Endothelial cell of umbilical vein (primary cell): ENCODE data around the gene UBN2. TPM values are rescaled to one million over a fixed set of nuclear protein-coding genes. Genes with fewer than 3 reads are reported as not detected.

ENCODE experiments used
- BruUV-seq: library from RNA; stranded (reverse); fragments of 400-500 nt; replicated peaks from 2 replicates; lab custom pipeline; 2021; lab: Mats Ljungman, UMichigan
- CTCF ChIA-PET: fragments of 300-600, 350-600 bp; sonication (Branson Sonifier 250); formaldehyde crosslinking; loops from one replicate; lab custom pipeline; 2021; ENCODE audit warnings: antibody characterized with exemption, inconsistent platforms; lab: Charles Lee
- POLR2A ChIA-PET: fragments of 300-600, 350-600 bp; sonication (Branson Sonifier 250); formaldehyde crosslinking; loops from one replicate; lab custom pipeline; 2021; ENCODE audit warnings: antibody characterized with exemption, inconsistent platforms; lab: Charles Lee
- DNase-seq: peaks from one replicate; pipeline ENCODE4 v3.0.0-alpha.2; 2011; ENCODE audit warnings: low read depth, low spot score
- FAIRE-seq: peaks from 2 replicates; lab custom pipeline; 2011; peaks lifted over from hg19 to GRCh38; lab: Jason Lieb, UNC
- H2AFZ ChIP-seq: 2 replicates; pipeline ENCODE4 v1.6.0; 2012; ENCODE audit warnings: low read depth, low read length, control low read depth, inconsistent platforms
- H3K27ac ChIP-seq: 2 replicates; pipeline ENCODE4 v1.5.1; 2011; ENCODE audit warnings: low read depth, mild to moderate bottlenecking, control low read depth, low read length, moderate library complexity; ENCODE audit not compliant: insufficient read depth
- H3K27me3 ChIP-seq, 2 experiments: 2 replicates each; pipeline versions ENCODE4 v1.6.0 to v1.6.1; 2011; ENCODE audit warnings: low read length in 2 of 2, mixed read lengths in 1 of 2; ENCODE audit not compliant: control insufficient read depth in 2 of 2, insufficient read depth in 2 of 2
- H3K36me3 ChIP-seq, 2 experiments: 2 replicates in 1 of 2; 3 replicates in 1 of 2; pipeline ENCODE4 v1.5.1; 2011; ENCODE audit warnings: low read length in 2 of 2, mild to moderate bottlenecking in 1 of 2, moderate library complexity in 1 of 2; ENCODE audit not compliant: control insufficient read depth in 2 of 2, insufficient read depth in 2 of 2; ENCODE audit errors: extremely low read depth in 1 of 2
- H3K4me1 ChIP-seq: 3 replicates; pipeline ENCODE4 v1.5.1; 2011; ENCODE audit warnings: mild to moderate bottlenecking, low read length; ENCODE audit not compliant: control insufficient read depth, insufficient read depth; ENCODE audit errors: extremely low read depth
- H3K4me2 ChIP-seq: 2 replicates; pipeline ENCODE4 v1.6.1; 2011; ENCODE audit warnings: low read length, control low read depth, mixed read lengths; ENCODE audit not compliant: insufficient read depth
- H3K4me3 ChIP-seq, 3 experiments: fragments of 200-600 bp in 1 of 3; sonication (generic), shearing (Covaris generic) in 1 of 3; replicated peaks in 1 of 3; 2 replicates each; pipeline ENCODE4 v1.5.1; 2011 to 2016; ENCODE audit warnings: control low read depth in 3 of 3, low read length in 3 of 3, mild to moderate bottlenecking in 2 of 3, inconsistent platforms in 1 of 3, low read depth in 1 of 3, moderate library complexity in 1 of 3; ENCODE audit not compliant: insufficient read depth in 1 of 3
- H3K79me2 ChIP-seq: 2 replicates; pipeline ENCODE4 v1.6.0; 2012; ENCODE audit warnings: low read length, inconsistent platforms; ENCODE audit not compliant: control insufficient read depth, insufficient read depth
- H3K9ac ChIP-seq: replicated peaks from 2 replicates; pipeline ENCODE3; 2011; ENCODE audit warnings: low read length, control low read depth; ENCODE audit not compliant: insufficient read depth; ENCODE audit errors: extremely low read depth
- H3K9me1 ChIP-seq: replicated peaks from 3 replicates; pipeline ENCODE4 v1.6.0; 2011; ENCODE audit warnings: mild to moderate bottlenecking, low read length; ENCODE audit not compliant: control insufficient read depth, insufficient read depth; ENCODE audit errors: extremely low read depth
- H3K9me3 ChIP-seq: replicated peaks from 2 replicates; pipeline ENCODE4 v1.5.1; 2012; ENCODE audit warnings: low read length, inconsistent platforms; ENCODE audit not compliant: control insufficient read depth, insufficient read depth
- H4K20me1 ChIP-seq: replicated peaks from 2 replicates; pipeline ENCODE3; 2011; ENCODE audit warnings: mild to moderate bottlenecking, low read length; ENCODE audit not compliant: control insufficient read depth, insufficient read depth; ENCODE audit errors: extremely low read depth
- CTCF ChIP-seq, 2 donors: IDR thresholded peaks; 1 replicate in 1 of 2; 2 replicates in 1 of 2; pipeline ENCODE4 v1.5.1; 2011; ENCODE audit warnings: low read length in 2 of 2, mild to moderate bottlenecking in 2 of 2, moderate library complexity in 2 of 2, control low read depth in 1 of 2, inconsistent platforms in 1 of 2, low read depth in 1 of 2; ENCODE audit not compliant: insufficient read depth in 1 of 2; ENCODE audit errors: extremely low read depth in 1 of 2
- EZH2 ChIP-seq: IDR thresholded peaks from 2 replicates; pipeline ENCODE4 v1.6.1; 2012; ENCODE audit warnings: borderline replicate concordance, low read depth, mild to moderate bottlenecking, moderate library complexity, low read length, inconsistent platforms; ENCODE audit not compliant: severe bottlenecking
- FOS ChIP-seq: IDR thresholded peaks from 2 replicates; pipeline ENCODE4 v1.6.1; 2011; ENCODE audit warnings: mild to moderate bottlenecking, low read length, moderate library complexity, borderline replicate concordance; ENCODE audit not compliant: insufficient read depth
- GATA2 ChIP-seq: IDR thresholded peaks from 2 replicates; pipeline ENCODE4 v1.7.0; 2011; ENCODE audit warnings: low read depth, mild to moderate bottlenecking, moderate library complexity, mixed read lengths, low read length; ENCODE audit not compliant: insufficient read length, insufficient read depth
- JUN ChIP-seq: IDR thresholded peaks from 2 replicates; pipeline ENCODE4 v1.6.1; 2011; ENCODE audit warnings: borderline replicate concordance, low read depth; ENCODE audit not compliant: insufficient read length, insufficient read depth
- MAX ChIP-seq: IDR thresholded peaks from 2 replicates; pipeline ENCODE4 v1.6.1; 2011; ENCODE audit not compliant: insufficient read depth, insufficient read length
- MYC ChIP-seq: IDR thresholded peaks from one replicate; pipeline ENCODE4 v1.6.1; 2011; ENCODE audit warnings: mild to moderate bottlenecking, low read depth, low read length
- POLR2A ChIP-seq: IDR thresholded peaks from 2 replicates; pipeline ENCODE4 v1.6.1; 2012; ENCODE audit warnings: low read depth, mild to moderate bottlenecking, control low read depth, low read length
- POLR2AphosphoS5 ChIP-seq: IDR thresholded peaks from 2 replicates; pipeline ENCODE4 v1.6.1; 2012; ENCODE audit warnings: low read depth, mild to moderate bottlenecking, control low read depth, low read length, moderate library complexity; ENCODE audit not compliant: insufficient read depth
- dilution Hi-C: fragments of 300-500 bp; cut with MboI; formaldehyde crosslinking; loops from one replicate; pipeline ENCODE4 v1.15.0; 2019; ENCODE audit warnings: low sequenced_read_pairs; ENCODE audit not compliant: extremely low pct_ligation_motif_present
- intact Hi-C: fragments of 100-400 bp; cut with micrococcal nuclease; formaldehyde crosslinking; loops from one replicate; pipeline ENCODE4 v1.10.0; 2022
- polyA plus RNA-seq, 4 experiments: library from polyadenylated mRNA; depleted of rRNA in 3 of 4; stranded (reverse) in 3 of 4; unstranded in 1 of 4; fragments of >200 nt; gene quantifications; 2 replicates each; pipeline versions ENCODE4 v1.2.1 to v1.2.3, GENCODE V29; 2011 to 2012; ENCODE audit warnings: missing spikeins in 1 of 4
- total RNA-seq: library from RNA; stranded (reverse); gene quantifications from 2 replicates; pipeline ENCODE4 v1.2.3, GENCODE V29; 2021

Gene UBN2
- total and polyA plus RNA-seq, 2 donors (not counting 3 experiments of a cell fraction or from before 2014, with no cell fraction given), result 2.2 to 14.2 TPM

GRCh38 chr7:139182363-139182762 is 48.7 kb upstream of the UBN2 start:
- H4K20me1 ChIP-seq, result no peaks in the 10 kb centered on the region
- no peak for TF ChIP-seq MYC
- no peak for TF ChIP-seq CTCF (IDR thresholded peaks at IDR 0.05; ENCODE audit: extremely low read depth in 1 of 2, insufficient read depth in 1 of 2, low read depth in 1 of 2, low read length in 2 of 2)
- no peak for TF ChIP-seq GATA2
- TF ChIP-seq EZH2, result no peak
- dilution Hi-C loops, result no loop called here
- no peaks in the 10 kb centered on the region for H3K27me3 ChIP-seq
- intact Hi-C loops, result no loop called here
- no TSS peak for BruUV-seq
- peaks cover 9% of the 10 kb centered on the region for H3K4me1 ChIP-seq
- FAIRE-seq (no peak), DNase-seq (no peak)
- no peak overlapping the region for H3K27ac ChIP-seq
- no peak overlapping the region for H3K4me3 ChIP-seq
- H3K36me3 ChIP-seq, result peaks cover 0 to 2% of the 10 kb centered on the region in 2 experiments
- H3K9me3 ChIP-seq, result no peaks in the 10 kb centered on the region
- no peak overlapping the region for H3K4me2 ChIP-seq
- no peak overlapping the region for H2AFZ ChIP-seq
- POLR2A ChIA-PET, result no interaction called here
- H3K9me1 ChIP-seq, result no peaks in the 10 kb centered on the region
- no peaks in the 10 kb centered on the region for H3K79me2 ChIP-seq
- H3K9ac ChIP-seq, result no peak overlapping the region
- CTCF ChIA-PET, result no interaction called here

GRCh38 chr7:139183251-139183650 is 47.8 kb upstream of the UBN2 start:
- POLR2A ChIA-PET, result no interaction called here
- Histone ChIP-seq H4K20me1 (no peaks in the 10 kb centered on the region), H3K9ac (no peak overlapping the region), H3K4me2 (no peak overlapping the region), H3K4me3 (no peak overlapping the region), H3K79me2 (no peaks in the 10 kb centered on the region), H3K9me1 (no peaks in the 10 kb centered on the region), H3K9me3 (no peaks in the 10 kb centered on the region), H3K27me3 (no peaks in the 10 kb centered on the region), H3K27ac (no peak overlapping the region), H2AFZ (no peak overlapping the region), H3K4me1 (peaks cover 9% of the 10 kb centered on the region), H3K36me3 (peaks cover 0 to 2% of the 10 kb centered on the region in 2 experiments)
- CTCF ChIA-PET, result no interaction called here
- FAIRE-seq (no peak), DNase-seq (no peak)
- no peak for TF ChIP-seq CTCF (IDR thresholded peaks at IDR 0.05; ENCODE audit: extremely low read depth in 1 of 2, insufficient read depth in 1 of 2, low read depth in 1 of 2, low read length in 2 of 2)
- TF ChIP-seq FOS, result no peak
- TF ChIP-seq POLR2A, result no peak
- no peak for TF ChIP-seq MAX
- no peak for TF ChIP-seq JUN
- no peak for TF ChIP-seq GATA2
- no peak for TF ChIP-seq POLR2AphosphoS5
- intact Hi-C loops, result no loop called here
- dilution Hi-C loops, result no loop called here
- no TSS peak for BruUV-seq
